Esophagus muscularis mucosa (tissue), 3 donors: ENCODE measurements around the gene IL17C.

Source experiments
- CTCF ChIP-seq, 3 experiments: fragments of 200-600 bp in 2 of 3; fragments of 450-650 bp in 1 of 3; sonication (generic) in 2 of 3; IDR thresholded peaks; one replicate each; pipeline ENCODE4 v1.5.1; 2017 to 2019; ENCODE audit warnings: antibody characterized with exemption in 3 of 3, mild to moderate bottlenecking in 2 of 3, moderate library complexity in 1 of 3
- EP300 ChIP-seq: sonication (generic); formaldehyde crosslinking; IDR thresholded peaks from one replicate; pipeline ENCODE4 v1.6.1; 2017; ENCODE audit warnings: antibody characterized with exemption

- TF ChIP-seq CTCF (IDR thresholded peaks at IDR 0.05) (no peak), EP300 (no peak)
Observed at GRCh38 chr16:88645455-88645854, 7.1 kb downstream of the IL17C start.
